Gastroesophageal sphincter (tissue), 3 donors: ENCODE results near the gene GPR55.

Source experiments
- EP300 ChIP-seq: sonication (generic); formaldehyde crosslinking; IDR thresholded peaks from one replicate; pipeline ENCODE4 v1.6.1; 2017; ENCODE audit warnings: antibody characterized with exemption, mild to moderate bottlenecking
- POLR2A ChIP-seq, 2 donors: fragments of 450-650 bp; IDR thresholded peaks; one replicate each; pipeline ENCODE4 v1.6.1; 2017; ENCODE audit warnings: antibody characterized with exemption in 2 of 2, mild to moderate bottlenecking in 2 of 2, moderate library complexity in 1 of 2
- POLR2AphosphoS5 ChIP-seq: sonication (generic); formaldehyde crosslinking; IDR thresholded peaks from one replicate; pipeline ENCODE4 v1.6.1; 2017; ENCODE audit warnings: antibody characterized with exemption
- TF ChIP-seq, protein P1 (sequence below), 4 experiments: fragments of 200-600 bp in 2 of 4; fragments of 450-650 bp in 2 of 4; sonication (generic) in 1 of 4; IDR thresholded peaks; one replicate each; pipeline ENCODE4 v1.5.1; 2017 to 2019; ENCODE audit warnings: antibody characterized with exemption in 4 of 4, mild to moderate bottlenecking in 2 of 4, moderate library complexity in 2 of 4

GRCh38 chr2:230885463-230886130, 39.4 kb downstream of the GPR55 start:
- TF ChIP-seq POLR2A (IDR thresholded peaks at IDR 0.05): no peak
- no peak for TF ChIP-seq POLR2AphosphoS5
- TF ChIP-seq, protein P1, sequence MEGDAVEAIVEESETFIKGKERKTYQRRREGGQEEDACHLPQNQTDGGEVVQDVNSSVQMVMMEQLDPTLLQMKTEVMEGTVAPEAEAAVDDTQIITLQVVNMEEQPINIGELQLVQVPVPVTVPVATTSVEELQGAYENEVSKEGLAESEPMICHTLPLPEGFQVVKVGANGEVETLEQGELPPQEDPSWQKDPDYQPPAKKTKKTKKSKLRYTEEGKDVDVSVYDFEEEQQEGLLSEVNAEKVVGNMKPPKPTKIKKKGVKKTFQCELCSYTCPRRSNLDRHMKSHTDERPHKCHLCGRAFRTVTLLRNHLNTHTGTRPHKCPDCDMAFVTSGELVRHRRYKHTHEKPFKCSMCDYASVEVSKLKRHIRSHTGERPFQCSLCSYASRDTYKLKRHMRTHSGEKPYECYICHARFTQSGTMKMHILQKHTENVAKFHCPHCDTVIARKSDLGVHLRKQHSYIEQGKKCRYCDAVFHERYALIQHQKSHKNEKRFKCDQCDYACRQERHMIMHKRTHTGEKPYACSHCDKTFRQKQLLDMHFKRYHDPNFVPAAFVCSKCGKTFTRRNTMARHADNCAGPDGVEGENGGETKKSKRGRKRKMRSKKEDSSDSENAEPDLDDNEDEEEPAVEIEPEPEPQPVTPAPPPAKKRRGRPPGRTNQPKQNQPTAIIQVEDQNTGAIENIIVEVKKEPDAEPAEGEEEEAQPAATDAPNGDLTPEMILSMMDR (IDR thresholded peaks at IDR 0.05): no peak
- TF ChIP-seq EP300: no peak
